ENCODE results near the gene ARID1A.
A peak's percentile ranks its signal among the peaks of the same experiment; 100 is the strongest.
"Not testable (repeated sequence)": the region's sequence is repeated elsewhere in the genome, so short reads cannot be mapped to it uniquely, and the experiment has no call there.

Gene ARID1A

DNA sequence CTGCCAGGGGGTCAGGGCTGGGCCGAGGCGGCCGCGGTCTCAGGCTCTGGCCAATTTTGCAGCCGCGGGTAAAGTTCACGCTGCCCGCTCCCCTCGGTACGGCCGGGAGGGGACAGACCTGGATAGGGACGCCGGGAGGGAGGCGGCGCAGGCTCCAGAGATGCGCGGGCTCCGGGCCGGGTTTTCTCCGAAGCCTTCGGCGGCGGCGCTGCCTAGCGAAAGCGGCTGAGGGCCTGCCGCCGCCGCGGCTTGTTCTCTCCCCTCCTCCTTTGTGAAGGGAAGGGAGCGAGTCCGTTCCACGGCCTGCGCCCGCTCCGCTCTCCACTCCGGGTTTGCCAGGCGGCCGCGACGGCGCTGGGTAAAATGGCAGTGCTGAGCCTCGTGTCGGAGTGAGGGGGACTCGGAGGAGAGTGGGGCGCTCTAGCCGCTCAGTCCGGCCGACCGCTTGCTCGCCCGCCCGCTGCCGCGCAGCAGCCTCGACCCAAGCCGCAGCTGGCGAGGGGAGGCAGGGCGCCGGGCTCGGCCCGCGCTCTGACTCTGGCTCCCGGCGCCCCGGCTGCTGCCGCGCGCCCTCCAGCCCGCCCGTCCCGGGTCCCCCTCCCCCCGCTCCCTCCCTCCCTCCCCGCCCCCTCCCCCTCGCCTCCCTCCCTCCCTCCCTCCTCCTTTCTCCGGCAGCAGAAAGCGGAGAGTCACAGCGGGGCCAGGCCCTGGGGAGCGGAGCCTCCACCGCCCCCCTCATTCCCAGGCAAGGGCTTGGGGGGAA, at the start of gene ARID1A:
Gene ARID1A, plus strand, starts transcription at position 660 of the 763 bp plus-strand sequence. CDS start 389 bp downstream, outside the sequence.
- DNase-seq, result peak; percentile 98

DNA sequence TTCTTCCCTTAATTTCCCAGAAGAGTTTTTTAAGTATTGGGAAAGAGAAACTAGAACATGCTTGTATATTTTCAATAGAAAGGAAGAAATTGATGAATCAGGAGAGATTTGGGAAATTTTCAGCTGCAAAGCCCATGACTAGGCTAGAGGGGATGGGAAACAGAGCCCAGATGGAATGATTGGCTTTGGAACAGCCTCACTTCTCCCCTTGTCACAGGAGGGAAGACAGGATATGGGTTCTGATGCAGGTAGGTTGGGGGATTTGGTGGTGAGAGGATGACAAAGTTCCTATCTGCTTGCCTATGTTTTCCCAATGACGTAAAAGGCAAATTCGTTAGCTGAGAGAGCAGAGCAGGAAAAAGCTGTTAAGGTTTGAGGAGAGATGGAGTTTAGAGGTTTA, 31.0 kb upstream of the ARID1A start:
- no peak for DNase-seq

DNA sequence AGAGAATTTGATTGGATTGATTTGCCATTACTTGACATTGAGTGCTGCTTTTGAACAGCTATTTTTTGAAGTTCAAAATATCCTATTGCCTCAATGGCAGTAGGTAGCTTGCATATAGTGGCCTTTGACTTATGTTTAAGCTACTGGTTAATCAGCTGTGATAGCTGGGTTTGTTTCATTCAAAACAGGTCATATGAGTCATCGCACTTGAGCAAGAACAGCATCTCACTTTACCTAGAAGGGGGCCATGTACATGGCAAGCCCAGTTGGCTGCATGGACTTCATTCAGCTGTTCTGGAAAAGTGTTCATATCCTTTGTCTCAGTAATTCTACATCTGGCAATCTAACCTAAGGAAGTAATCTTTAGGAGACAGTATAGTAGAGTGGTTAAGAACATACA, 29.0 kb upstream of the ARID1A start:
- no peak for DNase-seq

DNA sequence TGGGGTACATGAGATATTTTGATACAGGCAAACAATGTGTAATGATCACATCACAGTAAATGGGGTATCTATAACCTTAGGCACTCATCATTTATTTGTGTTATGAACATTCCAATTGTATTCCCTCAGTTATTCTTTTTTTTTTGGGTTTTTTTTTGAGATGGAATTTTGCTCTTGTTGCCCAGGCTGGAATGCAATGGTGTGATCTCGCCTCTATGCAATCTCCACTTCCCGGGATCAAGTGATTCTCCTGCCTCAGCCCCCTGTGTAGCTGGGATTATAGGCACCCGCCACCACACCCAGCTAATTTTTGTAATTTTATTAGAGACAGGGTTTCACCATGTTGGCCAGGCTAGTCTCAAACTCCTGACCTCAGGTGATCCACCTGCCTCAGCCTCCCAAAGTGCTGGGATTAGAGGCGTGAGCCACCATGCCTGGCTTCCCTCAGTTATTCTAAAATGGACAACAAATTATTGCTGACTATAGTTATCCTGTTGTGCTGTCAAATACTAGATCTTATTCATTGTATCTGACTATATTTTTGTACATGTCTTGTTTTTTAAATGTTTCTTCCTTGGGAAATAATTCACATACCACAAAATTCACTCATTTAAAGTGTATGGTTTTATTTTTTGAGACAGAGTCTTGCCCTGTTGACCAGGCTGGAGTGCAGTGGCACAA, 27.6 kb upstream of the ARID1A start:
- not testable (repeated sequence) for DNase-seq

DNA sequence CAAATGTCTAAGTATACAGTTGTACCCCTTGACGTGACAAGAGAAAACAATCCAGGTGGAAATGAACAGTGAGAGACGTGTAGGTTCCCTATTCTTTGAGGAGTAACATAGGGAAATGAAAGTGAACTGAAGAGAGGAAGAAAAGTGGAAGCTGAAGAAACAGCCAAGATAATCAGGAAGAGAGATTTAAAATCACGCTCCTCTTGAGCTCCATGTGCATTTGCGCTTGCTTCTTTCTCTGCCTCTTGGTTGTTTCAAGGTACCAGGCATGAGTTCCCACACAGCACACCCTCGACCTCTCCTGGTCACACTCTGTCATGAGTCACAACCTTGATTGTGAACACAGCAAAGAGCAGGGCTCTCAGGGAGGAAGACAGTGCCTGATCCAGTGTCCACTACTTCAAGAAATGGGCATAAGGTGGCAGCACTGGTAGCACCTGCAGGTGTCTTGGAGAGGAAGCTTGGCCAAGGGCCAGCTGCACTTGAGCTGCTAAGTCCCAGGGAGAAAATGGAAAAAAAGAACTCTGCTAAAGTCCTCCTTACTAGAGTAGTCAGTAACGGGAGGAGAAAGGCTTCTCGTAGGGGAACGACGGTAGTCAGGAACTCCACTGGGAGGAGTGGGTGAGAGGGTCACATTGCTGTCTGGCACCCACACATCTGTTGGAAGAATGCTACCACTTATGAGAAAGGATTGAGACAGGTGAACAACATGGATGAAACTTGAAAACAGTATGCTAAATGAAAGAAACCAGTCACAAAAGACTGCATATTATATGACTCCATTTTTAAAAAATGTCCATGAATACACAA, 18.3 kb upstream of the ARID1A start:
- DNase-seq, result peak; percentile 77

DNA sequence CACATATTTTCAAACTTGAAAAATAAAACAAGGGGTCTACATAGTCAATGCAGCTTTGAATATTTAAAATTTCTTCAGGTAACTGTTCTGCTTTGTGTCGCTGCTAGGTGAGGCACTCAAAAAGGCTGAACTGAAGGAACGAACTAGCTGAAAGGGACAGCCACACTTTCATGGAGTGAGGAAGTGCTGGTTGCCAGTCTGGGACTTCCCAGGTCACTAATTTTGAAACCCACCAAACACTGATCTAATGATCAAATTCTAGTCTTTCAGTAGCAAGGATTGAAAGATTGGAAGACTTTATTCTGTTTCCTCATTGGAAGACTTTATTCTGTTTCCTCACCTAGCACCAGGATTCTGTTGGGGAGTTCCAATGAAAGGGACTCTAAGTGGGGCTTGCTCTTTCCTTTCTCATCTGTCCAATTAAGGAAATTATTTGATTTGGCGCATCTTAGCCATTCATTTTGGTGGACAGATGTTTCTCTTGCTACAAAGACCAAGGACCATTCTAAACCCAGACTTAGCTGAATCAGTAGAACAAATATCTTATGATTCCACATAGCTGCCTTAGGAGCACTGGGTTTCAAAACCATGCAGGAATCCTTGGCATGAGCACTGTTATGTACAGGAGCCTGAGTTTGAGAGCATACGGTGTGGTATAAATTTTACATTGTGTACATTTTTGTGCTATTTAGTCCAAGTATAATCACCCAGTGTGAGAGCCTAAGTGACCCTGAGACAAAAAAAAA, 10.9 kb upstream of the ARID1A start:
- no peak for DNase-seq

DNA sequence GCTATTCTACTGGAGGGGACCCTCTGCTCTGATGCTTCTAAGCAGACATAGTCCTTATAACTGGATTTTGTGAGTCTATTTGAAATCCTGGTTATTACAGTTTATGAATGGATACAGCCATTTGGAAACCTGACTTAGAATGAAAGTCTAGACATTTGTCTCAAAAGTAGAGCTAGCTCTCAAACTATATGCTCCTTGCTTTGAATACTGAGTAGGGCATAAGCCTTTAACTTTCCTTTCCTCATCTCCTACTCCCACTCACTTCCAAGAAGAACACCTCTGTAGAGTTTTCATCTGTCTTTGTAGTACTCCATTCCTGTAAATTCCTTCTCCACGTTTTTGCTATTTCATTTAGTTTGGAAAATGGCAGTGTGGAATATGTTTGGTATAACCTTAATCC, 9.0 kb upstream of the ARID1A start:
- no peak for DNase-seq

DNA sequence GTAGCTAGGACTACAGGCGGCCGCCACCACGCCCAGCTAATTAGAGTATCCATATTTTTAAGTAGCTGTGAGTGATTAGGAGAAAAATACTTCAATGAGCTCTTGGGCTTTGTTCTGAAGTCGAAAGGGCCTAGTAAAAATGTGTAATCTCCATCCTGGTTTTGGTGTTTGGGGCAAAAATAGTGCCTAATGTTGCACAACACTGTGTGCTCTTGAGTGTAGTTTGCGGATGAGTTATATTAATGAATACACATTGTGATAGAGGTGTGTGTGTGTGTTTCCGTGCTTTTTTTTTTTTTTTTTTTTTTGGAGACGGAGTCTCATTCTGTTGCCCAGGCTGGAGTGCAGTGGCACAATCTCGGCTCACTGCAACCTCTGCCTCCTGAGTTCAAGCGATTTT, 6.3 kb upstream of the ARID1A start:
- DNase-seq, result no peak

DNA sequence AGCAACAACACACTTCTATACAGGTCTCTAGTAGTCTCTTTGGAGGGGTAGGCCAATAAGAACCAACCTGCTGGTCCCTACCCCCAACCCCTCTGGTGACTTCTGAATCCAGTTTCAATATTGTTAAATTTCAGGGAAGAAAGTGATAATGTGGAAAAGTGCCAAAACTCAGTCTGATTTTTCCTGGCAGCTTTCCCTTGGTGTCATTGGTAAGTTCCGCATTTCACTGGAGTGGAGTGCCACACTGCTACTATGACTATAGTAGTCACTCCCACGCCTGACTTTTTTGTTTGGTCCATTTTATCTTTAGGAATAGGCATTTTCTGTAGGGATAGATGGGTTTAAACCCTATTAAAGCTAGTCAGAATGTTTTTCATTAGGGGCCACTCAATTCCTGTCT, 5.7 kb upstream of the ARID1A start:
- no peak for DNase-seq

DNA sequence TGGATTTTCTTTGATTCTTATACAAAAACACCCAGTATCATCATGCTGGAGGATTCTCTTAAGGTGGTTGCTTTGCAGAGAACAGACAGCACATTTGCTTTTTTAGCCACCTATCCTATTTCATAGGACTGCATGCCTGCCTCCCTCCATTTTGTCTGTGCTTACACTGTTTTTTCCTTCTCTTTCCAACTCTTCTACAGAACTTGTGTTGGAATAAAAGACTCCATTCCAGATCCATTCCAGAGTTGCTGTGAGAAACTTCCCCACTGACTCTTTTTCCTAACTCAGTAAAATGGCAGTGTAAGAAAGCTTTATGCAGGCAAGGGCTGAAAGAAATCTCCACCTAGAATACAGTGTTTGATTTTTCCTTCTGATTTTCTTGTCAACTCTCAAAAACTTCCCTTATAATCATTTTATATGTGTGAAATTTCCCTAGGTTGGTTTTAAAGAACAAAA, 5.2 kb upstream of the ARID1A start:
- no peak for DNase-seq

DNA sequence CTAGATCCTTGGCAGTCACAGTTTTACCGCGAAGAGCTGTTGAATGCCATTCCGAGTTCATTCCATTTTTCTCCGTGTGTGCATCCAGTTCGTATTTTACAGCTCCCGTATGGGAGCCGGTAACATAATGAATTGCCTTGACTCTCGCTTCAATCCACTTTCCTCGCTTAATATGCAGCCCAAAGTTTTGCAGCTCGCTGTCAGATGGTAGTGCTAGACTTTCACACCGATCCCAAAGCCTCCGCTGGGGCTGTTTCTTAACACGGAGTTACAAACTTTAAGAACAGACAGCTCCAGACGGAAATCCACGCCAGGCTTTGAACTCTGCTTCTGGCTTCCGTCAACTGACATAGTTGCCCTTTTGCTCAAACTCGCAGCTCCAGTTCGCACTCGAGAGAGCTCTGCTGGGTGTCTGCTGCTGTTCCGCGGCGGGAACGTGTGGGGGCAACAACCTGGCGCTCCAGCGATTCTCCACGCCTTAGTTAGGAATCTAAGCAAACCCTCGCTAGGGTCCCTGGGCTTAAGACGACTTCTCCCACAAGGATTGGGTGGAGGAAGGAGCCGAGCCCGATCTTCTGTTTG, 3.5 kb upstream of the ARID1A start:
- peak; percentile 91 for DNase-seq

DNA sequence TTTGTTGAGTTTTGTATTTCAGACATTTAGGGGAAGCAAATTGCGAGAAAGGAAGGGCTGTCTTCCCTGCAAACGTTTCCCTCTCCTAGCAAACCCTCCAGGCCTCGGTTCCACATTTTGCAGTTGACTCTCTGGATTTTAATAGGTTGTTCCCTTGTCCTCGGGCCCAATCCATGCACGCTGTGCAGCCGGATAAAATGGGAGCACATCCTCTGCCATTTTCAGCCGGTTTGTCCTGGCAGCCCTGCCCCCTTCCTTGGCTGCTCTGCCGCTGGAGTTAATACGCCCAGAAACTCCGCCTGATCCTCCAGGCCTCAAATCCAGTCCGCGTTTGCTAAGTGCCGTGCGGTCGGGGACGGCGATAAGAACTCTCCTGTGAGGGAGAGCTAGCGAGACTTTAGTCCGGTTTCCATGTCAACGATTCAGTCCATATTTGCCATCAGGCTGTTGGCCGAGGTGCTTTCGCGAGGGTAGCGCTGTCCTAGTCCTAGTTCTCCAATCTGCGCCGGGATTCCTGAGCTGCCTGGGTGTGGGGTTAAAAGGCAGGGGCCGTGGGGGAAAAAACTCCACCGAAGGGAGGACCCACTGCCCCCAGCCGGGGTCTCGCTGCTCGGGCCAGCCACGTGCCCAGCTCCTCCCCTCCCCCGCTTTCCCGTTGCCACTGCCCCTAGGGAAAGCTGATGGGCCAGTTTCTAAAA, 2.9 kb upstream of the ARID1A start:
- peak; percentile 95 for DNase-seq

DNA sequence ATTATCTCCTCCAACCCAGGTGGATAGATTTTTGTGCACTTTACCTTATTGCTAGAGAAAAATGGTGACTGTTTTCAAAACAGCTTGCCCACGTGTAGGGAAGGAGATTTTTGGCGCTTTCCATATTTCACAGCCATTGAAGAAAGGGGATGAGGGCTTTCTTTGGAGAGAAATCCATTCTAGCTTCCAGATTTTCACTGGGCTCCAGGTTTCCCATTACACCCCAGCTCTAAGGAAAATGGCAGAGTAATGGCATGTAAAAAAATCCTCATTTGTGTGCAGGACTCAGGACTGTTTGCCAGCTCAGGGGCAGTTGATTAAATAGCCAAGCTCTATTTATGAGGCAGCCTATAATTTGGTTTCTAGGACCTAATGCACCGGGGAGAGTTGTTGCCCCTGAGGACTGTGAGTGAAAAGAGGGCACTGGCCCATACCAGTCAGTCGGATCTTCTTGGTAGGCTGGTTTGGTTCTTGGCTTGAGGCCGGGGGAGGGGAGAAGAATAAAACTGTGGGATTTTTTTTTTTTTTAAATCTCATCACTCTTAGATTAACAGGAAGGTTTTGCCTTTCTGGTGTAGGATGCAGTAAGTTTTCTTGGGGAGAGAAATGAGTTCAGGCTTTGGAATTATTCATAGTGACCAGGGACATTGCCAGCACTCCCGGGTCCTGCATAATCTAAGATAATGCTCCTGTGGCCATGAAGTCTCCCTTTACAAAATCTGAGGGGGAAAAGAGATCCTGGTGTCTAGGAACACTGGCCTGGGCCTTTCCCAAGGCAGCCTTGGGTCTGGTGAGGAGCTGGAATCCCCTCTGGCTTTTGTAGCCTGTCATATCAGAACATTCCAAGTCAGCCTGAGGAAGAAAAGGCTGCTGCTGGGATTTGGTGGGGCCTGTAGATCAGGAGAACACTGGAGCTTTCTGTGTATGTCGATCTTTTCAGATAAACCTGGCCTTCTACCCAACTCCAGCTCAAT, 1.9 kb upstream of the ARID1A start:
- DNase-seq, result peak; percentile 53

DNA sequence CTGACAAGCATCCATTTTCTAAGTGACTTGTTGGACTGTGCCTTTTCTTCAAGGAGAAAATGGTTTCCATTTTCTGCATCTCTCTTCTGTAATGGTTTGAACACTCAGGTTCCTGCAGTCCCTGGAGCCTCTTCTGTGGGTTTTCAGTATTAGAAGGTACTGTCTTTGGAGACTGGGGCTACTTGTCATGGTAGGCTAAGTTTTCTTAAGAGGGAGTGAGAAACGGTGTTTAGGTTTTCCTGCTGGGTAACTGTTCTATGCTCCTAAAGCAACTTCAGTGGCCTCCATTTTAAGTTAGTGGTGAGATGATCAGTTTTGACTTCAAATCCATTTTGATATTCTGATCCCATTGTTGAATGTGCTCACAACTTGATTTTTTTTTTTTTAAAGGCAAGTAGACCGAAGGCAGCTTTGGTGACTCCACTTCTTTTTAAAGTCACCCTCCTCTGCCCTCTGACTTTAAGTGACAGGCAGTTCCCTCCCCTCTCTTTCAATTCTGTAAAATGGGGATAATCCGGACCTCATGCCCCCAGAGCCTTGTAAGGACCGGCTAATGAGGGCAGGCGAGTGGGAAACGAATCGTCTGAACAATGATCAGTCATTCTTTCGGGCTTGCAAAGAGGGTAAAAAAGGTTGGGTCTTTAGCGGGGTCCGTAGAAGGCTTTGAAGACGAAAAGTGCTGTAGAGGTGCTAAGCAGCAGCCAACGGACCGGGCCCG, 1.0 kb upstream of the ARID1A start:
- no peak for DNase-seq

DNA sequence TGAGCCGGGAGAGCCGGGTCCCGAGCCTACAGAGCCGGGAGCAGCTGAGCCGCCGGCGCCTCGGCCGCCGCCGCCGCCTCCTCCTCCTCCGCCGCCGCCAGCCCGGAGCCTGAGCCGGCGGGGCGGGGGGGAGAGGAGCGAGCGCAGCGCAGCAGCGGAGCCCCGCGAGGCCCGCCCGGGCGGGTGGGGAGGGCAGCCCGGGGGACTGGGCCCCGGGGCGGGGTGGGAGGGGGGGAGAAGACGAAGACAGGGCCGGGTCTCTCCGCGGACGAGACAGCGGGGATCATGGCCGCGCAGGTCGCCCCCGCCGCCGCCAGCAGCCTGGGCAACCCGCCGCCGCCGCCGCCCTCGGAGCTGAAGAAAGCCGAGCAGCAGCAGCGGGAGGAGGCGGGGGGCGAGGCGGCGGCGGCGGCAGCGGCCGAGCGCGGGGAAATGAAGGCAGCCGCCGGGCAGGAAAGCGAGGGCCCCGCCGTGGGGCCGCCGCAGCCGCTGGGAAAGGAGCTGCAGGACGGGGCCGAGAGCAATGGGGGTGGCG, 371 bp downstream of the ARID1A start:
- DNase-seq, result no peak

DNA sequence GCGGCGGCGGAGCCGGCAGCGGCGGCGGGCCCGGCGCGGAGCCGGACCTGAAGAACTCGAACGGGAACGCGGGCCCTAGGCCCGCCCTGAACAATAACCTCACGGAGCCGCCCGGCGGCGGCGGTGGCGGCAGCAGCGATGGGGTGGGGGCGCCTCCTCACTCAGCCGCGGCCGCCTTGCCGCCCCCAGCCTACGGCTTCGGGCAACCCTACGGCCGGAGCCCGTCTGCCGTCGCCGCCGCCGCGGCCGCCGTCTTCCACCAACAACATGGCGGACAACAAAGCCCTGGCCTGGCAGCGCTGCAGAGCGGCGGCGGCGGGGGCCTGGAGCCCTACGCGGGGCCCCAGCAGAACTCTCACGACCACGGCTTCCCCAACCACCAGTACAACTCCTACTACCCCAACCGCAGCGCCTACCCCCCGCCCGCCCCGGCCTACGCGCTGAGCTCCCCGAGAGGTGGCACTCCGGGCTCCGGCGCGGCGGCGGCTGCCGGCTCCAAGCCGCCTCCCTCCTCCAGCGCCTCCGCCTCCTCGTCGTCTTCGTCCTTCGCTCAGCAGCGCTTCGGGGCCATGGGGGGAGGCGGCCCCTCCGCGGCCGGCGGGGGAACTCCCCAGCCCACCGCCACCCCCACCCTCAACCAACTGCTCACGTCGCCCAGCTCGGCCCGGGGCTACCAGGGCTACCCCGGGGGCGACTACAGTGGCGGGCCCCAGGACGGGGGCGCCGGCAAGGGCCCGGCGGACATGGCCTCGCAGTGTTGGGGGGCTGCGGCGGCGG, 1.0 kb downstream of the ARID1A start:
- DNase-seq, result peak; percentile 90

DNA sequence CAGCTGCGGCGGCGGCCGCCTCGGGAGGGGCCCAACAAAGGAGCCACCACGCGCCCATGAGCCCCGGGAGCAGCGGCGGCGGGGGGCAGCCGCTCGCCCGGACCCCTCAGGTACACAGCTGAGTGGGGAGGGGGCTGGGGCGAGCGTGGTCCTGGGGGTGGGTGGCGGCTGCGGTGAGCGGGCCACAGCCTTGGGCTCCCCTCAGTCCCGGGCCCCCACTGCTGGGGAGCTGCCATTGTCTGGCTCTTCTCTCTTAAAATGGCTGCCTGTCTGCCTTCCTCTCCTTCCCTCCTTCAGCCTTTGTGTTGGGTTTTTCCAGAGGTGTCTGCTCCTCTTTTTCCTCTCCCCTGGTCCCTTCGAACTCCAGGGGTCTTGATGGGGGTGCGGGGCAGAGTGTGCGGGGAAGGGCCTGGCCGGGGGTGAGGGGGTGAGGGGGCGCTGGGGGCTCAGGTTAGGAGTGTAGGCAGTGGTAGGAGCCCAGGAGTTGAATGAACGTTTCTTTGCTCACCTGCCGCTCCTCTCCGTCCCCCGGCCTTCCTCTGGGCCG, 1.7 kb downstream of the ARID1A start:
- peak; percentile 75 for DNase-seq

Measured in activated effector memory CD4-positive, alpha-beta T cell treated with anti-CD3 and anti-CD28 coated beads, Interleukin-2, amount 50 U/mL, for 16 hours (primary cell).